Measurements from ENCODE around the gene ZNF648.

GRCh38 chr1:182083851-182084486 lies 22.5 kb upstream of the ZNF648 start:
- TF ChIP-seq CTCF (IDR thresholded peaks at IDR 0.05): no peak
- no peak for TF ChIP-seq ZFX (IDR thresholded peaks at IDR 0.05; ENCODE audit: borderline replicate concordance)

All from 22Rv1 (cell line).